Tibial nerve (tissue), 4 donors: ENCODE measurements around the gene RAB6D.

Source experiments
- EP300 ChIP-seq, 2 donors: sonication (generic); formaldehyde crosslinking; IDR thresholded peaks; one replicate each; pipeline ENCODE4 v1.6.1; 2017; ENCODE audit warnings: antibody characterized with exemption in 2 of 2, mild to moderate bottlenecking in 1 of 2
- POLR2A ChIP-seq, 2 donors: fragments of 450-650 bp; IDR thresholded peaks; one replicate each; pipeline ENCODE4 v1.6.1; 2017; ENCODE audit warnings: antibody characterized with exemption in 2 of 2, mild to moderate bottlenecking in 2 of 2, moderate library complexity in 2 of 2
- TF ChIP-seq, protein P1 (sequence below), 5 experiments: fragments of 200-600 bp in 3 of 5; fragments of 450-650 bp in 2 of 5; sonication (generic) in 3 of 5; IDR thresholded peaks; one replicate each; pipeline ENCODE4 v1.5.1; 2016 to 2019; ENCODE audit warnings: antibody characterized with exemption in 5 of 5, mild to moderate bottlenecking in 3 of 5, moderate library complexity in 2 of 5

DNA sequence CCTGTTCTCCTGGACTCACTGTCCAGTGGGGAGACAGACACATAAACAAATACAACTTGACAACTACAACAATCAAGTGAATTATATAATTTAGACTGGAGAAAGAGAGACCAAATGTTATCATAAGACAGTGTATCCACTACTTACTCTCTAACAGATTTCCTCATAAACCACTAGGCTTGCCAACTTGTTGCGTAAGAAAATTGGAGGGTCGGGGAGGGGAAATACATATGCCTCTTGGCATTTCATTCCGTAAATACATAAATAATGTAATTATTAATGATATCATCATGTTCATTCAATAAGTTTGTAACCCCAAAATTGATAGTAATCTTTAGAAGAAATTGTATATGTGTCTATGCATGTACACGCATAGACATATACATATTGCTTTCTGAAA, 14.9 kb downstream of the RAB6D start:
- TF ChIP-seq, protein P1, sequence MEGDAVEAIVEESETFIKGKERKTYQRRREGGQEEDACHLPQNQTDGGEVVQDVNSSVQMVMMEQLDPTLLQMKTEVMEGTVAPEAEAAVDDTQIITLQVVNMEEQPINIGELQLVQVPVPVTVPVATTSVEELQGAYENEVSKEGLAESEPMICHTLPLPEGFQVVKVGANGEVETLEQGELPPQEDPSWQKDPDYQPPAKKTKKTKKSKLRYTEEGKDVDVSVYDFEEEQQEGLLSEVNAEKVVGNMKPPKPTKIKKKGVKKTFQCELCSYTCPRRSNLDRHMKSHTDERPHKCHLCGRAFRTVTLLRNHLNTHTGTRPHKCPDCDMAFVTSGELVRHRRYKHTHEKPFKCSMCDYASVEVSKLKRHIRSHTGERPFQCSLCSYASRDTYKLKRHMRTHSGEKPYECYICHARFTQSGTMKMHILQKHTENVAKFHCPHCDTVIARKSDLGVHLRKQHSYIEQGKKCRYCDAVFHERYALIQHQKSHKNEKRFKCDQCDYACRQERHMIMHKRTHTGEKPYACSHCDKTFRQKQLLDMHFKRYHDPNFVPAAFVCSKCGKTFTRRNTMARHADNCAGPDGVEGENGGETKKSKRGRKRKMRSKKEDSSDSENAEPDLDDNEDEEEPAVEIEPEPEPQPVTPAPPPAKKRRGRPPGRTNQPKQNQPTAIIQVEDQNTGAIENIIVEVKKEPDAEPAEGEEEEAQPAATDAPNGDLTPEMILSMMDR (IDR thresholded peaks at IDR 0.05): no peak
- no peak for TF ChIP-seq EP300 (IDR thresholded peaks at IDR 0.05)
- no peak for TF ChIP-seq POLR2A (IDR thresholded peaks at IDR 0.05)
